Testis (tissue), 2 donors: Measurements from ENCODE around the gene ARMS2.

Experiments used
- CTCF ChIP-seq, 3 experiments: fragments of 450-650 bp in 2 of 3; fragments of 200-600 bp in 1 of 3; sonication (generic) in 1 of 3; IDR thresholded peaks; one replicate each; pipeline ENCODE4 v1.5.1; 2016 to 2019; ENCODE audit warnings: antibody characterized with exemption in 3 of 3, mild to moderate bottlenecking in 2 of 3, moderate library complexity in 1 of 3
- POLR2A ChIP-seq: fragments of 450-650 bp; IDR thresholded peaks from one replicate; pipeline ENCODE4 v1.6.1; 2017; ENCODE audit warnings: antibody characterized with exemption, mild to moderate bottlenecking, moderate library complexity

- TF ChIP-seq CTCF (IDR thresholded peaks at IDR 0.05) (no peak), POLR2A (no peak)
These were observed 4.2 kb downstream of the ARMS2 start for GRCh38 chr10:122458693-122459092.
